B cell (primary cell): ENCODE results near the gene CIBAR2.

ENCODE experiments used
- CTCF ChIP-seq: fragments of 200-600 bp; IDR thresholded peaks from one replicate; pipeline ENCODE4 v1.8.0; 2022; ENCODE audit warnings: antibody characterized with exemption, mild to moderate bottlenecking
- EZH2 ChIP-seq: IDR thresholded peaks from 2 replicates; pipeline ENCODE4 v1.6.1; 2012; ENCODE audit warnings: borderline replicate concordance, low read depth, mild to moderate bottlenecking, moderate library complexity, low read length; ENCODE audit not compliant: insufficient read depth, poor library complexity, severe bottlenecking

- no peak for TF ChIP-seq EZH2
- no peak for TF ChIP-seq CTCF
Observed at GRCh38 chr16:85092309-85092708, 20.0 kb downstream of the CIBAR2 start.
